A673 (cell line): Measurements from ENCODE around the gene OR2A25. TPM values are rescaled to one million over a fixed set of nuclear protein-coding genes. Genes with fewer than 3 reads are reported as not detected.
"Not testable (repeated sequence)": the region's sequence is repeated elsewhere in the genome, so short reads cannot be mapped to it uniquely, and the experiment has no call there.

Experiments
- BruUV-seq: library from RNA; stranded (reverse); fragments of 400-500 nt; replicated peaks from 2 replicates; lab custom pipeline; 2021; lab: Mats Ljungman, UMichigan
- CTCF ChIA-PET: fragments of 300-600 bp; sonication (Branson Sonifier 250); formaldehyde crosslinking; loops from one replicate; lab custom pipeline; 2022; ENCODE audit warnings: antibody characterized with exemption; lab: Charles Lee
- POLR2A ChIA-PET: fragments of 300-600 bp; sonication (Branson Sonifier 250); formaldehyde crosslinking; loops from one replicate; lab custom pipeline; 2022; ENCODE audit warnings: antibody characterized with exemption; ENCODE audit not compliant: low non-redundant PET; lab: Charles Lee
- DNase-seq: peaks from one replicate; pipeline ENCODE4 v3.0.0-alpha.2; 2015; ENCODE audit warnings: low spot score
- H3K27ac ChIP-seq: fragments of 200-600 bp; sonication (generic); 2 replicates; pipeline ENCODE4 v1.5.1; 2016; ENCODE audit warnings: mixed run types, low read depth, mild to moderate bottlenecking, mixed read lengths, antibody characterized with exemption, low read length; ENCODE audit not compliant: poor library complexity, severe bottlenecking
- H3K27me3 ChIP-seq: fragments of 200-600 bp; sonication (generic); replicated peaks from 2 replicates; pipeline ENCODE4 v1.6.1; 2017; ENCODE audit warnings: mixed run types, low read depth, mild to moderate bottlenecking, mixed read lengths, antibody characterized with exemption, low read length; ENCODE audit not compliant: insufficient read depth, poor library complexity
- H3K36me3 ChIP-seq: fragments of 200-600 bp; sonication (generic); 2 replicates; pipeline ENCODE4 v1.6.1; 2016; ENCODE audit warnings: mixed run types, mild to moderate bottlenecking, mixed read lengths, antibody characterized with exemption, low read length; ENCODE audit not compliant: insufficient read depth, poor library complexity, severe bottlenecking
- H3K4me1 ChIP-seq: fragments of 200-600 bp; sonication (generic); 2 replicates; pipeline ENCODE4 v1.6.1; 2017; ENCODE audit warnings: mixed run types, mild to moderate bottlenecking, mixed read lengths, antibody characterized with exemption, low read length; ENCODE audit not compliant: insufficient read depth, poor library complexity, severe bottlenecking
- H3K4me3 ChIP-seq: fragments of 200-600 bp; sonication (generic); 2 replicates; pipeline ENCODE4 v1.5.1; 2016; ENCODE audit warnings: low read depth, mixed run types, mild to moderate bottlenecking, mixed read lengths, low read length; ENCODE audit not compliant: poor library complexity, severe bottlenecking
- H3K9me3 ChIP-seq: fragments of 200-600 bp; sonication (generic); 2 replicates; pipeline ENCODE4 v1.6.1; 2016; ENCODE audit warnings: mixed run types, low read depth, mild to moderate bottlenecking, mixed read lengths, antibody characterized with exemption, low read length; ENCODE audit not compliant: poor library complexity, severe bottlenecking
- EZH2 ChIP-seq: fragments of 200-600 bp; sonication (generic); IDR thresholded peaks from 2 replicates; pipeline ENCODE4 v1.6.1; 2017; ENCODE audit warnings: borderline replicate concordance, low read depth, mild to moderate bottlenecking, mixed read lengths, antibody characterized with exemption, low read length; ENCODE audit not compliant: poor library complexity, severe bottlenecking
- intact Hi-C: fragments of 100-400 bp; cut with micrococcal nuclease; formaldehyde crosslinking; loops from one replicate; pipeline ENCODE4 v1.10.0; 2022; ENCODE audit not compliant: unreplicated experiment
- total RNA-seq: library from RNA; stranded (reverse); gene quantifications from 2 replicates; pipeline ENCODE4 v1.2.3, GENCODE V29; 2021
- TF ChIP-seq, protein P1 (sequence below): fragments of 300-800, 200-600 bp; sonication (generic); conservative IDR thresholded peaks from 2 replicates; pipeline ENCODE4 v1.5.1; 2017; ENCODE audit warnings: low read depth, mild to moderate bottlenecking, antibody characterized with exemption, low read length, moderate library complexity, mixed read lengths

Gene OR2A25
- total RNA-seq, 1 experiment from 2014 or later, result not detected

DNA sequence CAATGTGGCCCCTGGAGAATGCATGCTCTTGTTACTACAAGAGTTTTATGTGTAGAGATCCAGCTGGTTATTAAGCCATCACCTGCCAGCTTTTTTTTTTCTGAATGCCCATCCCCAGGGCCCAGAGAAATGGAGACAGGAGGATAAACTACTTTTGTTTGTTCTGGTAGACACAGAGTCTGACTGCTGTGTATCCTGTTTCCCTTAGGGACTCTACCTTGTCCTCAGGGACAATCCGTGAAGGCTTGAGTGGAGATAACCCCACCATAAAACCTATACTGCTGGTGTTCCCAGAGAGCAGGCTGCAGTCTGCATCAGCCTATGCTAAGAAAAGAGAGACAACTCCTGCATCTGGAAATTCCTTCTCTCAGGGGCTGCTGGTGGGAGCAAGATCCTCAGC is 21.0 kb upstream of the OR2A25 start, which contains the start of gene OR2A5:
Gene OR2A5, plus strand, starts transcription at position 301 of the 400 bp plus-strand sequence. CDS start 1,454 bp downstream, outside the sequence.
- BruUV-seq, result no TSS peak

DNA sequence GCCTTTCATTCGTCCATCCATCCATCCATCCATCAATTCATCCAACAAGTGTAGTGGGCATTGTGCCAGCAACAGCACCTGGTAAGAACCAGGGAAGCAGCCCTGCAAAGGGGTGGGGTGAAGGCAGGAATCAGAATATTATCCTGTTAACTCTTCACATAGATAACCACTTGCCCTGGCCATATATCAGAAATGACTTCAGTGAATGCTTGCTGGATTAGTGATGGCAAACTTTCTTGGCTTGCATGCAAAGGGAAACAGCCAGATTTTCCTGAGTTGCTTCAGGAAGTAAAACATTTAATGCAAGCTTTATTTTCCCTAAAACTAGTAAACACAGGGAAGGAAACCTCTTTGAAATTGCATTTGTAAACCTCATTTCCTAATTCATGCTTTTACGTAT is 20.1 kb upstream of the OR2A25 start:
- intact Hi-C loops, result no loop called here
- H3K4me3 ChIP-seq, result no peak overlapping the region
- no peaks in the 10 kb centered on the region for H3K4me1 ChIP-seq
- POLR2A ChIA-PET, result no interaction called here
- no peaks in the 10 kb centered on the region for H3K9me3 ChIP-seq
- no peak overlapping the region for H3K27ac ChIP-seq
- no peak for DNase-seq
- no peaks in the 10 kb centered on the region for H3K36me3 ChIP-seq
- CTCF ChIA-PET, result no interaction called here
- H3K27me3 ChIP-seq, result no peaks in the 10 kb centered on the region
- no TSS peak for BruUV-seq
- no peak for TF ChIP-seq EZH2
- TF ChIP-seq, protein P1, sequence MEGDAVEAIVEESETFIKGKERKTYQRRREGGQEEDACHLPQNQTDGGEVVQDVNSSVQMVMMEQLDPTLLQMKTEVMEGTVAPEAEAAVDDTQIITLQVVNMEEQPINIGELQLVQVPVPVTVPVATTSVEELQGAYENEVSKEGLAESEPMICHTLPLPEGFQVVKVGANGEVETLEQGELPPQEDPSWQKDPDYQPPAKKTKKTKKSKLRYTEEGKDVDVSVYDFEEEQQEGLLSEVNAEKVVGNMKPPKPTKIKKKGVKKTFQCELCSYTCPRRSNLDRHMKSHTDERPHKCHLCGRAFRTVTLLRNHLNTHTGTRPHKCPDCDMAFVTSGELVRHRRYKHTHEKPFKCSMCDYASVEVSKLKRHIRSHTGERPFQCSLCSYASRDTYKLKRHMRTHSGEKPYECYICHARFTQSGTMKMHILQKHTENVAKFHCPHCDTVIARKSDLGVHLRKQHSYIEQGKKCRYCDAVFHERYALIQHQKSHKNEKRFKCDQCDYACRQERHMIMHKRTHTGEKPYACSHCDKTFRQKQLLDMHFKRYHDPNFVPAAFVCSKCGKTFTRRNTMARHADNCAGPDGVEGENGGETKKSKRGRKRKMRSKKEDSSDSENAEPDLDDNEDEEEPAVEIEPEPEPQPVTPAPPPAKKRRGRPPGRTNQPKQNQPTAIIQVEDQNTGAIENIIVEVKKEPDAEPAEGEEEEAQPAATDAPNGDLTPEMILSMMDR, result no peak

More for the DNA sequence above, 21.0 kb upstream of the OR2A25 start, which contains the start of gene OR2A5:
- ChIA-PET POLR2A (no interaction called here), CTCF (interaction anchor here (0.6 kb wide), 1 partner anchor 211 kb away, joined by 13 read pairs; no protein-coding TSS in a partner anchor)
- Histone ChIP-seq H3K9me3 (no peaks in the 10 kb centered on the region), H3K4me1 (no peaks in the 10 kb centered on the region), H3K36me3 (no peaks in the 10 kb centered on the region), H3K4me3 (no peak within 1 kb of the TSS), H3K27ac (no peak within 1 kb of the TSS), H3K27me3 (no peaks in the 10 kb centered on the region)
- intact Hi-C loops, result no loop called here
- TF ChIP-seq, protein P1, result no peak
- no peak for TF ChIP-seq EZH2
- no peak for DNase-seq

DNA sequence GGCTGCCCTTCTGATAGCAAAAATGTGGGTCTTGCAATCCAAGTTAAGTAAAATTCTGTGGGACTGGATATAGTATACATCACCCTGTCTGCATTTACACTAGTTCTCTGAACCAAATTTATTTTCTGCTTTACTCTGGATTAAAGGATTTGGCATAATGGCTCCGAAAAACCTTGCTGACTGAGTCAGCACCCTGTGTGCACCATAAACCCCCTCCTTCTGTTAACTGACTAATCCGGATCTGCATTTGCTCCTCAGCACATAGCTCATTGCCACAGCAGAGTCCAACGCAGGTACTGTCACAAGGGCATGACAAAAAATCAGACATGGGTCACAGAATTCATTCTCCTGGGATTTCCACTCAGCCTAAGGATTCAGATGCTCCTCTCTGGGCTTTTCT is 19.5 kb upstream of the OR2A25 start:
- no TSS peak for BruUV-seq
- Histone ChIP-seq H3K27ac (no peak overlapping the region), H3K36me3 (no peaks in the 10 kb centered on the region), H3K9me3 (no peaks in the 10 kb centered on the region), H3K4me3 (no peak overlapping the region), H3K27me3 (no peaks in the 10 kb centered on the region), H3K4me1 (no peaks in the 10 kb centered on the region)
- TF ChIP-seq, protein P1, result no peak
- no peak for TF ChIP-seq EZH2
- POLR2A ChIA-PET, result no interaction called here
- intact Hi-C loops, result no loop called here
- no peak for DNase-seq
- CTCF ChIA-PET, result no interaction called here

DNA sequence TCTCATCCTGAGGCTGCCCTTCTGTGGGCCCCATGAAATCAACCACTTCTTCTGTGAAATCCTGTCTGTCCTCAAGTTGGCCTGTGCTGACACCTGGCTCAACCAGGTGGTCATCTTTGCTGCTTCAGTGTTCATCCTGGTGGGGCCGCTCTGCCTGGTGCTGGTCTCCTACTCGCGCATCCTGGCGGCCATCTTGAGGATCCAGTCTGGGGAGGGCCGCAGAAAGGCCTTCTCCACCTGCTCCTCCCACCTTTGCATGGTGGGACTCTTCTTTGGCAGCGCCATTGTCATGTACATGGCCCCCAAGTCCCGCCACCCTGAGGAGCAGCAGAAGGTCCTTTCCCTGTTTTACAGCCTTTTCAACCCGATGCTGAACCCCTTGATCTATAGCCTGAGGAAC is 18.7 kb upstream of the OR2A25 start:
- H3K27ac ChIP-seq, H3K36me3 ChIP-seq, DNase-seq, POLR2A ChIA-PET, H3K4me1 ChIP-seq, BruUV-seq, intact Hi-C loops, H3K27me3 ChIP-seq, H3K4me3 ChIP-seq, CTCF ChIA-PET, H3K9me3 ChIP-seq: not testable (repeated sequence)
